ENCODE measurements around the gene INPP5A. TPM values are rescaled to one million over a fixed set of nuclear protein-coding genes. Genes with fewer than 3 reads are reported as not detected.
"Not testable (repeated sequence)": the region's sequence is repeated elsewhere in the genome, so short reads cannot be mapped to it uniquely, and the experiment has no call there.

INPP5A gene
- total RNA-seq, 1 experiment from 2014 or later: 22.6 TPM

DNA sequence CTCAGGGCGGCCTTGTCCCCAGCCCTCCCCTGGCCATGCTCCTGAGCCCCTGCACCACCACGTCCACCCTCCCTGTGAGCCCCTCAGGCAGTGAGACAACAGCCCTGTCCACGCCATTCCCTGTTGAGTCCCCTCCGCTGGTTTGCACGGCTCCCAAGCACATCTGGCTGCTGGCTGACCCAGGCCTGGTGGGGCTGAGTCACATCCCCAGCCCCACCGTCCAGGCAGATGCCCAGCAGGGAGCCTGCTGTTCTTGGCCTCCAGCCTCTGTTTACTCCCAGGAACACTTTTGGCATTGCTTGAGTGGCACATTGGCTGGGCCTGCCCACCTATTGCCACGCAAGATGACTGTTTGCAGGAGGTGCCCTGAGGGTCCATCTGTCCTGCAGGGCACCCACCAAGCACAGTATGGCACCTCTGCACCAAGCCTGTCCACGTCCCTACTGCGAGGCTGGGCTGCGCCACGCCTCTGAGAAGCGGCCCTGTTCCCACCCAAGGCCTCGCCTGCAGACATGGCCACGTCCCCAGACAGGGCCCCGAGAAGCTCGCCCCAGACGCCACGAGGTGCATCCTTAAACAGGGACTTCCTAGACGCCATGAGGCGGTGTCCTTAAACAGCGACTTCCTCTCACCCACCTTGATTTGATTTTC, 48.4 kb upstream of the INPP5A start:
- Histone ChIP-seq H3F3A (ENCODE audit: low read length, unreplicated experiment) (no peaks in the 10 kb centered on the region), H3K4me1 (ENCODE audit: insufficient read depth, low read length) (no peaks in the 10 kb centered on the region), H3K4me3 (ENCODE audit: low read length) (no peak overlapping the region), H3K9me3 (ENCODE audit: low read length) (no peaks in the 10 kb centered on the region), H3K9me2 (replicated peaks; ENCODE audit: low read length) (no peaks in the 10 kb centered on the region), H3K4me2 (ENCODE audit: low read length) (no peak overlapping the region), H3K9ac (ENCODE audit: low read length) (no peak overlapping the region), H3K27ac (ENCODE audit: low read length) (no peak overlapping the region), H3K27me3 (ENCODE audit: low read length) (no peaks in the 10 kb centered on the region), H3K36me3 (ENCODE audit: low read depth, low read length) (no peaks in the 10 kb centered on the region), H2AFZ (ENCODE audit: low read length) (no peak overlapping the region), H3K79me2 (ENCODE audit: low read length) (no peaks in the 10 kb centered on the region), H4K20me1 (ENCODE audit: low read length) (no peaks in the 10 kb centered on the region)
- intact Hi-C loops (cut with micrococcal nuclease): no loop called here
- TF ChIP-seq, protein P1, sequence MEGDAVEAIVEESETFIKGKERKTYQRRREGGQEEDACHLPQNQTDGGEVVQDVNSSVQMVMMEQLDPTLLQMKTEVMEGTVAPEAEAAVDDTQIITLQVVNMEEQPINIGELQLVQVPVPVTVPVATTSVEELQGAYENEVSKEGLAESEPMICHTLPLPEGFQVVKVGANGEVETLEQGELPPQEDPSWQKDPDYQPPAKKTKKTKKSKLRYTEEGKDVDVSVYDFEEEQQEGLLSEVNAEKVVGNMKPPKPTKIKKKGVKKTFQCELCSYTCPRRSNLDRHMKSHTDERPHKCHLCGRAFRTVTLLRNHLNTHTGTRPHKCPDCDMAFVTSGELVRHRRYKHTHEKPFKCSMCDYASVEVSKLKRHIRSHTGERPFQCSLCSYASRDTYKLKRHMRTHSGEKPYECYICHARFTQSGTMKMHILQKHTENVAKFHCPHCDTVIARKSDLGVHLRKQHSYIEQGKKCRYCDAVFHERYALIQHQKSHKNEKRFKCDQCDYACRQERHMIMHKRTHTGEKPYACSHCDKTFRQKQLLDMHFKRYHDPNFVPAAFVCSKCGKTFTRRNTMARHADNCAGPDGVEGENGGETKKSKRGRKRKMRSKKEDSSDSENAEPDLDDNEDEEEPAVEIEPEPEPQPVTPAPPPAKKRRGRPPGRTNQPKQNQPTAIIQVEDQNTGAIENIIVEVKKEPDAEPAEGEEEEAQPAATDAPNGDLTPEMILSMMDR (conservative IDR thresholded peaks at IDR 0.05; ENCODE audit: low read depth, low read length): no peak
- TF ChIP-seq EZH2 (IDR thresholded peaks at IDR 0.05; ENCODE audit: low read length, unreplicated experiment) (no peak), EZH2phosphoT487 (IDR thresholded peaks at IDR 0.05; ENCODE audit: borderline replicate concordance, low read length) (no peak)
- CTCF ChIA-PET: no interaction called here
- no peak for DNase-seq
- ATAC-seq: no peak
- POLR2A ChIA-PET (ENCODE audit: unreplicated experiment): no interaction called here
- no TSS peak for BruUV-seq (replicated peaks)

DNA sequence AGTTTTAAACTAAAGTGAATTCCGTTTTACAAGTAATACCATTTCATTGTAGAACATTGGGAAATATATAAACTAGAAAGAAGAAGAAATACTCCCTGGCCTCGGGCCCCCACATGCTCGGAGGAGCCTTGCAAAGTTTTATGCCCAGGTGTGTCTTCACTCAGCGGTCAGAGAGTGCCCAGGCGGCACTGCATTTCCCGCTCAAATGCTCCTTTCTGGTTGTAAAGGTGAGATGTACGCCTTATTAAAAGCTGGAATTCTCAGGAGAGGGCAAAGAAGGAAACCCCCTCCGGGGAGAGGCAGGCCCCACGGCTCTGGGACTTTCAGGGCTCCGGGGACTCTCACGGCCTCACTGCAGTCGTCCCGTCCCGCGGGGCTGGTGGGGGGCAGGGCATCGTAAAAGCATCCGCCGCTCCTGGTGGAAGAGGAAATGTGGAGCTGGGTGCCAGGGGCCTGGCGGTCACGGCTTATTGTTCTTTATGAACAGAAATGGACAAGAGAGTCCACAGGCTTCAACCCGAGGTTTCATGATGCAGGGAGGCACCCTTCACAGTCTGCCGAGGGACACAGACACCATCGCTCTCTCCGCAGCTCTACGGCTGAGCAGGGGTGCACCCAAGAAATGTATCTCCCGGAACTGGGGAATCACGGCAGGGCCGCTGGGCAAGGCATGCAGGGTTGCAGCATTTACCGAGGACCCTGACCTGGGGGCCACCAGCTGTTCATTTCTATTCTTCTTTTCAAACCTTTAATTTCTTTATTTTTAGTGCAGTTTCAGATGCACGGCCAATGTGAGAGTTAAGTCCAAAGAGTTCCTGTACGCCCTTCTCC, 47.7 kb upstream of the INPP5A start:
- no peak overlapping the region for H3K9ac ChIP-seq (ENCODE audit: low read length)
- ChIA-PET CTCF (no interaction called here), POLR2A (ENCODE audit: unreplicated experiment) (no interaction called here)
- intact Hi-C loops (cut with micrococcal nuclease): no loop called here
- no peak overlapping the region for H3K4me2 ChIP-seq (ENCODE audit: low read length)
- no peaks in the 10 kb centered on the region for H4K20me1 ChIP-seq (ENCODE audit: low read length)
- no peak overlapping the region for H3K27ac ChIP-seq (ENCODE audit: low read length)
- no peaks in the 10 kb centered on the region for H3K9me3 ChIP-seq (ENCODE audit: low read length)
- no TSS peak for BruUV-seq (replicated peaks)
- H3K4me3 ChIP-seq (ENCODE audit: low read length): no peak overlapping the region
- no peaks in the 10 kb centered on the region for H3K36me3 ChIP-seq (ENCODE audit: low read depth, low read length)
- TF ChIP-seq EZH2phosphoT487 (IDR thresholded peaks at IDR 0.05; ENCODE audit: borderline replicate concordance, low read length): no peak
- no peak for TF ChIP-seq EZH2 (IDR thresholded peaks at IDR 0.05; ENCODE audit: low read length, unreplicated experiment)
- TF ChIP-seq, protein P1 (conservative IDR thresholded peaks at IDR 0.05; ENCODE audit: low read depth, low read length): no peak
- H3F3A ChIP-seq (ENCODE audit: low read length, unreplicated experiment): no peaks in the 10 kb centered on the region
- no peaks in the 10 kb centered on the region for H3K9me2 ChIP-seq (replicated peaks; ENCODE audit: low read length)
- H2AFZ ChIP-seq (ENCODE audit: low read length): no peak overlapping the region
- DNase-seq (no peak), ATAC-seq (no peak)
- no peaks in the 10 kb centered on the region for H3K79me2 ChIP-seq (ENCODE audit: low read length)
- no peaks in the 10 kb centered on the region for H3K27me3 ChIP-seq (ENCODE audit: low read length)
- no peaks in the 10 kb centered on the region for H3K4me1 ChIP-seq (ENCODE audit: insufficient read depth, low read length)

DNA sequence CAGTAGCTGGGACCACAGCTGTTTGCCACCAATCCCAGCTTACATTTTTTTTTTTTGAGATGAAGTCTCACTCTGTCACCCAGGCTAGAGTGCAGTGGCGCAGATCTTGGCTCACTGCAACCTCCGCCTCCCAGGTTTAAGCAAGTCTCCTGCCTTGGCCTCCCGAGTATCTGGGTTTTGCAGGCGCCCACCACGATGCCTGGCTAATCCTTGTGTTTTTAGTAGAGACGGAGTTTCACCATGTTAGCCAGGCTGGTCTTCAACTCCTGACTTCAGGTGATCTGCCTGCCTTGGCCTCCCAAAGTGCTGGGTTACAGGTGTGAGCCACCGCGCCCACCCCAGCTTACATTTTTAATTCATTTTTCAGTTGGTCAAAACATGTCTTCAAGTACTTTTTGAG, 46.1 kb upstream of the INPP5A start:
- POLR2A ChIA-PET (ENCODE audit: unreplicated experiment); H3K9me3 ChIP-seq (ENCODE audit: low read length); BruUV-seq (replicated peaks); H3K4me2 ChIP-seq (ENCODE audit: low read length); H3K9ac ChIP-seq (ENCODE audit: low read length); H3K4me1 ChIP-seq (ENCODE audit: insufficient read depth, low read length); H3K9me2 ChIP-seq (replicated peaks; ENCODE audit: low read length); H3K79me2 ChIP-seq (ENCODE audit: low read length); DNase-seq; H2AFZ ChIP-seq (ENCODE audit: low read length); CTCF ChIA-PET; H4K20me1 ChIP-seq (ENCODE audit: low read length); ATAC-seq; H3K27me3 ChIP-seq (ENCODE audit: low read length); H3F3A ChIP-seq (ENCODE audit: low read length, unreplicated experiment); H3K36me3 ChIP-seq (ENCODE audit: low read depth, low read length); intact Hi-C loops (cut with micrococcal nuclease); H3K27ac ChIP-seq (ENCODE audit: low read length); H3K4me3 ChIP-seq (ENCODE audit: low read length): not testable (repeated sequence)

All from PC-3 (cell line).